Measurements from ENCODE around the gene G6PC2.
"Not testable (repeated sequence)": the region's sequence is repeated elsewhere in the genome, so short reads cannot be mapped to it uniquely, and the experiment has no call there.

The G6PC2 gene

DNA sequence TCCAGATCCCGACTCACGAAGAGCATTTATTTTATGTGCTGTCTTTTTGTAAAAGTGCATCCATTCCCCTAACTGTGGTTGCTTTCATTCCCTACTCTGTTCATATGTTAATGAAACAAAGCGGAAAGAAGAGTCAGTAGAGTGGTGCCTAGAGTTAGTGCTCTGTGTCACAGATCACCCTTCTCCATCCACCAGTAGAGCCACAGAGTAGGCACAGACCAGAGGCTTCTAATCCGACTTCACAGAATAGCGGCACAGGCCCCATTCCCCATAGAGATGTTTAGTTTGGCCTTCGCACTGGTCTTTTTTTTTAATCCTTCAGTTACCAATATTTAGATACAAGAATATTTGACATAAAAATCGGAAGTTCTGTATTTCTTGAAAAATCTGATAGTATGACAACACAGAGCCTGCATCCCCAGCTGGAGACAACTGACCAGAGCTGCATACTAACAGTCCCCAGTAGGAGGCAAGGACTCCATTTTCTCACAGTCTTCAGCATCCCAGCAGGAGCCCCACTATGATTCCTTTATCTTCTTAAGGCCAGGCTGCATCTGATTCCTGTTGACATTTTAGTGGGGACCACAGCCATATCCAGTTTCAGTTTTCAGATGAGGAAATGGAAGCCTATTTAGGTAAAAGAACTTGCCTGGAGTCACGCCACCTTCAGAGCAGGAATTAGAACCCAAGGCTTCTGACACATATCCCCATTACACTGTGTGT, 7.0 kb downstream of the G6PC2 start:
- DNase-seq: no peak

DNA sequence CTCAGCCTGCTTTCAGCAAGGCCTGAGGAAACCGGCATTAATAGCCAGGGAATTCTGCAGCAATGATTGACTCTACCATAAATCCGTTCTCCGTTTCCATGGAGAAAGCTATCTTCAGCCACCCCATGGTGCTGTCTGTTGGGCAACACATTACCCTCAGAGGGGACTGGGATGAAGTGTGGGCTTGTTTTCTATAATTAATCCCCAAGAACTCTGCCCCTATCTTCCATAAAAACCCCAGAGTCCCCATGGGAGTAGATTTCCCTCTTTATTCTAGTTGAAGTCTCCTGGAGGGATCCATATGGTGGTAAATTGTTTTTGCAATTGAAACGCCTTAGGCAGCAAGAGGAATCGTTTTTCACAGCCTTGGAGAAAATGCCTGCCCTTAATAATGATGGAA, 9.2 kb downstream of the G6PC2 start:
- no peak for DNase-seq

DNA sequence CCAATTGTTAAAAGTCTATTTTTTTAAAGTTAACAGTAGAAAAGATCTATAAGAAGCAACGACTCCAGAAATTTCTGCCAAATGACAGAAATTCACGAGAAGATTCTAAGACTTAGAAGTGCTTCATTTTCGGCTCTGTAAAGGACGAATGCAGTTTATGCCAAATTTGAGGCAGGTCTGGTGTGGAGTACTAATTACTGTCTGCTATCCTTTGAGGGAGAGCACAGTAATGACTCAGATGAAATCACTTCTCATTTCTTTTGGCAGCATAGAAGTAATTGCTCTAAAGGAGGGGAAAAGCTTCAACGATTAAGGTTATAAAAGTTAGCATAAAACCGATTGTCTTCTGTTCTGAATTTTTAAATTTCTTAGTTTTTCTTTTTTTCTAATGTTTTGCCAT, 11.4 kb downstream of the G6PC2 start:
- no peak for DNase-seq

DNA sequence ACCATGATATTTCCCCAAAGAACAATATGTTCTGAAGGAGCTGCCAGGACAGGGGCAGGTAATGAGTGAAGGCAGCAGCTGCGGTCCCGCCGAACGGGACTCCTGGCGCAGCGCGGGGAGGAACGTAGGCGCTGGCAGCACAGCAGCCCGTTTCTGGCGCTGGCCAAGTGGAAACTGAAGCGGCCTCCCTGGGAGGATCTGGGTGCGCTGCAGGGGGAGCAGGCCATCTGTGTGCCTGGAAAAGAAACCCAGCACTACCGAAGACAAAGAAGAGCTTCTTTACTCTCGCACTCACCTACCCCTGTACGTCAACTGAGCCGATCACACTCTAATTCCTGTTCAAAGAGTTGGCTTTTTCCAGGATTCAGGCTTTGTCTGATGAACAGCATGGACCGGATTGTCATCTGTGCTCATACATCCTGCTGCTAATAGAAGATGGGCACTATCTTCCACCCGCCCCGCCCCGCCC, 11.8 kb downstream of the G6PC2 start:
- DNase-seq: no peak

DNA sequence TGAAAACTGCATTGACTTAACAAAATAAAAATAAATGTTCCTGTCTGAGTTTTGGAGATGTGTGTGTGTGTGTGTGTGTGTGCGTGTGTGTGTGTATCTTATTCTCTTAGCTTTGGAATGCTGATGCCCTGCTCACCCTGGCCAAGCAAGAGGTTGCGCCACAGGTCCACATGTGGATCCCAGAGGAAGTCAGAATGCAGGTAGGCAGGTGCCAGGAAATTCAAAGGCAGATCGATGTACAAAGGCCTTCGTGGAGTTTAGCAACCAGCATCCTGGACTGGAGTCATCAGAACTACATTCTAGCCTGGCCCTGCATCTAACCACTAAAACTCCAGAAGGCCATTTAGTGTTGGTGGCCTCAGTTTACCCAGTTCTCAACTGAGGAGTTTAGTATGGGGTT, 12.4 kb downstream of the G6PC2 start:
- DNase-seq: no peak

DNA sequence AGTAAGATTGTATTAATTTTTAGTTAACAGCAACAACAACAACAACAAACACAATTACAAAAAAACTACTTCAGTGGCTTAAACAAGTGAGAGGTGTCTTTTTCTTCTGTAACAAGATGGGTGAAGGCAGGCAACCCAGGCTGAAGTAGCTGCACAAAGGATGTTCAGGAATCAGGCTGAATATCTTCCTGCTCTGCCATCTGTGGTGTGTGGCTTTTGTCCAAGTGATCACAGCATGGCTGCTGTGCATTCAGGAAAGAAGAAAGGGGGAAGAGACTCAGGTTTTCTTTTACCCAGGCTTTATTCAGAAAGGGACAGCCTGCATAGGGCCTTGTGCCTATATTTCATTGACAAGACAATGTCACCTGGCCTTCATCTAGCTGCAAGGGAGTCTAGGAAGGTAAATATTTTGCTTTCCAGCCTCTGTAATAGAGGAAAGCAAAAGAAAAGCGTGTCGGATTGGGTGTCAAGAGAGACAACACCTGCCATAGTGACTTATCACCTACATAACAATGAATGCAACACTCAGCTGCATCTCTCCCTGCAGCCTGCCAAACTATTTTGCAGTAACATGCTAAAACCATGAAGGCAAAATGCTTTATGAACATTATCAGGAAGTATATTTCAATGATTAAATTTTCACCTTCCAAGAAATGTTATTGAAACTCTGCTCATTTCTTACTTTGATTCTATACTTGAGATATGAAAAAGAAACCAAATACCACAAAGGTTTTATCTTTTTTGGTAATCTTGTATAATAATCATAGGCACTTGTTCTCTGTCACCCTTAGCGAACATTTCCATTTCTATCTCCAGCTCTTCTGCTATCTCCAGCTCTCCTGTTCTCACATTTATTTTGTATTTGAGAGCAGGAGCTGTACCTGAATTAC, 14.6 kb downstream of the G6PC2 start:
- DNase-seq: no peak

DNA sequence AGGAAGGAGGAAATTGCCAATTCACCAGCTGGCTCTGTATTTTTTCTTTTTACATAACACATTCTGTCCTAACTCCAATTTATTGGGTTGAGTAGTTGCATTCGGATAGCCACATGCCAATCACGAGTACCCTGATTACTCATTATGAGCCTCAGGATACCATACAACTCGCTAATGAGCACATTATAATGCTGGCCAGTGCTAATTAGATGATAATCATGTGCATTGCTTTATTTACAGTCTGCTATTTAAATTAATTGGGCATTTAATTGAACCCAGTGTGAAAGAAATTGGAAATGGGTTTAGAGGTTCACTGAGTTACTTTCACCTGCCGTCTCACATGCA, 15.2 kb downstream of the G6PC2 start:
- DNase-seq: no peak

DNA sequence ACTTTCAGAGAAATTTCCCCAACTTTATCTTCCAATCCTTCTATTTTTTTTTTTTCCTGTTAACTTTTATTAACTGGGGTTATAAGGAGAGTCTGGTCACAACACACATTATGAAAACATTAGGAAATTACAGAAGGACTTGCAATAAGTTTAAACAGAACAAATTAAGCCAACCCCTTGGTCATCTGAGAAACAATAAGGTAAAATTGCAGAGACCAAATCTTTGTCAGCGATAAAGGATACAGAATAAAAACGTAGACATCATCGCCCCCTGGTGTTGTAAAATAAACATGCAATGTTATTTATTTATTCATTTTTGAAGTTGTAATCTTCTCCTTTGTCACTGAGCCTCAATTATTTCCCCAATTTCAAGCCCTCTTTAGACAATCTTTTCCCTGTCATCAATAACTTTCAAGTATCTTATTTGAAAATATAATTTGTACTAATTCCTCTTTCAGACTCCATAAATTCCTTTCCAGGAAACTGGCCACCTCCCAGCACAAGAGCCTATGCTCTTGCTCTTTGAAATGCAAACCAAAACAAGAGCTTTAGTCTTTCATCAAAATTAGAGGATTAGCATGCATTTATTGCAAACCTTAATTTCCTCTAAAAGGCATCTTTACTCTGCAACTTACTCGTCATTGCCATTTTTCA, 19.5 kb downstream of the G6PC2 start:
- peak; percentile 47 for DNase-seq

DNA sequence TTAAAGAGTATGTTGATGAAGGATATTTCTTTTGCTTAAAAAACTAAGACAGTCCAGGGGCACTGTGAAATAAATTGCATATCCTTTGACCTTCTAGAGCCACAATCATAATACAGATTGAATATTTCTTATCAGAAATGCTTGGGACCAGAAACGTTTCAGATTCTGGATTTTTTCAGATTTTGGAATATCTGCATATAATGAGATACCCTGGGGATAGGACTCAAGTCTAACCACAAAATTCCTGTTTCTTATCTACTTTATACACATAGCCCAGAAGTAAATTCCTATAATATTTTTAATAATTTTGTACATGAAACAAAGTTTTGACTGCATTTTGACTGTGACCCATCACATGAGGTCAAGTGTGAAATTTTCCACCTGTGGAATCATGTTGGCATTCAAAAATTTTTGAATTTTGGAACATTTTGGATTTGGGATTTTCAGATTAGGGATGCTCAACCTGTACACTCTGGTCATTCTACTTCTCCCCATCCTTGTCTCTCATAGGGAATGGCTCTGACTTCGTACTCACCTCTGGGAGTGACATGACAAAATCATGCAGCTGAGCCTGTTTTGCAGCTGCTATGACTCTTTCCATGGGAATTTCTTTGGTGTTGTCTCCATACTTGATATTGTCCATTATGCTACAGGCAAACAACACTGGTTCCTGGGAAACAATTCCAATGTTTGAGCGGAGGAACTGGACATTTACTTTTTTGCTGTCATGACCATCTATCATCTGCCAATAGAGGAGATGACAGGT, 25.7 kb downstream of the G6PC2 start:
- no peak for DNase-seq

DNA sequence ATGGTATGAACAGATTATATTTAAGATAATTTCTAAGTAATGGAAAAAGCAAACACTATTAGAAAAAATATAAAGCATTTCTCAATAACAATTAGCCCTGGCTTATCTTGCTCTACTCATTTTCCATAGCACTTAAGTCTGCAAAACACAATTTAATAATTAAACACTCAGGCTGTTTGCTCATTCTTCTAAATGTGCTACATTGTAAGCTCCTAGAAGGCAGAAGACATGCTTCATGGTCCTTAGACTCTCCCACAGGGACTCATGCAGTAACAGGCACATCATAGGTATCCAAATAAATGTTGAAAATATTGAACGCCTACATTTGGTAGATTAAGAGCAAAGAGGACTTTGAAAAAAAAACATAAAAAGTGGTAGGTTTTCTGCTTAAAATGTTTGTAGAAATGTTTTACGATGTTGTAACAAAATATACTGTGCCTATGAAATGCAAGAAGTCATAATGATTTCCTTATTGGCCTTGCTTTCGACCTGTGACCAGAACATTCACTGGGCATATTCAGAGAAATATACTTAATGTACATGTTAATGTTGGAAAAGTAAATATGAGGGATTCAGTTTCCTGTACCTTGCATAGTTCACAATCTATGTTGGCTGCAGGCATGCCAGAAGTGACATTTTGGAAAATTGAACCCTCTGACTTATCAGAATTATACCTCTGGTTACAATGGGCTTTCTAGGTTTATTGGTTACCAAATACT, 27.2 kb downstream of the G6PC2 start:
- no peak for DNase-seq

DNA sequence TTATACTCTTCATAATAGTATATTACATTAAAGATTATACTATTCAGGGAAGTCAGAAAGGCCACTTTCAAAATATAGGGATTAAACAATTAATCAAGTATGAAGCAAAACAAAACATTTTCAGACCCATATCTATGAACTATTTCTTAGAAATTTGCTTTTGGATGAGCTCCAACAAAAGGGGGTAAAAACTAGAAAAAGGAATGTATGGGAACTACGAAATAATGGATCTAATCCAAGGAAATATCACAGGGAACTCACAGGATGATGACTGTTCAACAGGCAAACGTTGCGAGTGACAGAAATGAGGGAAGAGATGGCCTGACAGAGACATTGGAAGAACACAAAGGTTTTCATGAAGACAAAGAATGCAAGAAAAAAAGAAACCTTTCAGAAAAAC, 27.9 kb downstream of the G6PC2 start:
- no peak for DNase-seq

DNA sequence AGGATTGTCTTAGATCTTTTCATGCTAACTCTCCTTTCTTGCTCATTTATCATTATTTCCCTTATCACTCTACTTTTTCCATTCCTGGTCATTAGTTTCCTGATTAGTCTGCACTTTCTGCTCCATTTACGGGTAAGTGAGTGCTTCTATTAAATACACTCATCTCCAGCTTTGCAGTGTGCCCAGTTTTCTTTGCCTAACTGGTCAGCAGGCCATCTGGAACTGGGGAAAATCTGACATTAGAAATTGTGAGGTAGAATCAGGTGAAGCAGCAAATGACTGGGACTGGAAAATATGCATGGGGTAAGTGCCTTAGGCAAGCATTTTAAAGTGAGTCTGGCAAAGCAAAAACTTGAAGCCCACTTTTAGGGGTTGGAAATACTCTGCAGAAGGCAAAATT, 29.2 kb downstream of the G6PC2 start:
- DNase-seq: no peak

DNA sequence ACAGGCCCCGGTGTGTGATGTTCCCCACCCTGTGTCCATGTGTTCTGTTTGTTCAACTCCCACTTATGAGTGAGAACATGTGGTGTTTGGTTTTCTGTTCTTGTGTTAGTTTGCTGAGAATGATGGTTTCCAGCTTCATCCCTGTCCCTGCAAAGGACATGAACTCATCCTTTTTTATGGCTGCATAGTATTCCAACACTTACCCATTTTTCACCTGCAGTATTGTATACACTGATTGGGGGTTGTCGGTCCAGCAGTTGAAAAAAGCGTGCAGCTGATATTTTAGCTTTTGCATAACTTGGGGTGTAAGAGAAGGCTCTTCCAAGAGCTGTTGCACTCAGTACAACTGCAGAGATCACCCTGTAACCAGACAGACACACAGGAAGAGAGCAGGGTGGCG, 31.1 kb downstream of the G6PC2 start:
- DNase-seq: not testable (repeated sequence)

DNA sequence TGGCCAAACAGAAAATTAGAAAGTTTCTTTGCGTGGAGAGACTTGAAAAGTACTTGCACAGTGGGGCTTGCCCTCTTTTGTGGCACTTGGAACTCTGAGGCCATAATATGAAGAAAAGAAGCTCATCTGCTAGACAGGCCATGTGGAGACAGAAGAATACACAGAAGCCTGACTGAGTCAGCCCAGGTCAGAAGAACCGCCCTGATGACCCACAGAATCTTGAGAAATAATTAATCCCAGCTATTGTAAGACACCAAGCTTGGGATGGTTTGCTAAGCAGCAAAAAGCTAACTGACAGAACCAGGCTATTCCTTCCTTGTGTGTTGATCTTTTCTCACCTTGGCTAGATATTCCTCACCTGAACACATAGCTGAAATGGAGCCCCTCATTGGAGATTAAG, 33.7 kb downstream of the G6PC2 start:
- peak; percentile 3 for DNase-seq

DNA sequence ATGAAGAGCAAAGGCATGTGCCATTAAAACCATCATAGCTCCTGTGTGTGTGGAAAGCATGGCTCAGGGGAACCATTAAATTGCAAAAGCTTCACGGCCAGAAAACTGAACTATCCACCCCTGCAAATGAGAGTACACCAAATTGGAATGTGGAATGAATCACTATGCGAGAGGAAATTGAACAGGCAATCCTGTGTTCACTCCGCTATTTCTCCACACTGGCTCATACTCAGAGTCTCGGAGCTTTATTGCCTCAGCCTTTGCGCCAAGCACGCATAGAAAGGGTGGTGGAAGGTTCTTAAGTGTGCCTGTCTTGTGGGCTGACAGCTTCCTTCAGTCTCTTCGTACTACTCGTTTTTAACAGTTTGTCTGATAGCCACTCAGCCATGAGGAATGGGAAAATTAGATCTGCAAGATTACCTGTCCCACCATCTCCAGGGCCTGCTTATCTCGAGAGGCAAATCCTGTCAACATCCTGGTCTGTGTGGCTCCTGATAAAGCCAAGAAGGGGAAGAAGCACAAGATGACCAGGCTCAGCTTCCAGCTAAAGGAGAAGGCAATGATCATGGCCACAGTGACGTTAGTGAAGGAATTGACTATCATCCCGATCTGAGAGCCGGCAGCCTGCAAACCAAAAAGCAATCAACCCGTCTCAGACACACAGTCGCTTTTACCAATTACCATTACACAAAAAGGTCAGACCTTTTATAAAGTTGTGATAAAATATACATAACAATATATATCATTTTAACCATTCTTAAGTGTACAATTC, 34.9 kb downstream of the G6PC2 start:
- peak; percentile 7 for DNase-seq

DNA sequence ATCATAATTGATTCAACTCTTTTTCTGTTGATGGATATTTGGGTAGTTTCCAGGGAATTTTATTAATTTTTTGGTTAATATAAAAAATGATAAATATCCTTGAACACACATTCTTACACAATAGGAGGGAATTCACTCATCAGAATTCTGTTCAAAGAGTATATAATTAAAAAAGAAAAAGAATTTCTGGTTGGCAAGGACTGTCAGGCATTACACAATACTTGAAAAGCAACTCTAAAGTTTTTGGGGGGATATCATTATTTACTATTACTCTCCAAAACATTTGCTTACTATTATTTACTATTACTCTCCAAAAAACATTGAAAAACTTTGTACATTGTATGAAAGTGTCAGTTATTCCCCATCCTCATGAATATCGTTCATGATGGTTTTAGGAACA, 38.0 kb downstream of the G6PC2 start:
- no peak for DNase-seq

DNA sequence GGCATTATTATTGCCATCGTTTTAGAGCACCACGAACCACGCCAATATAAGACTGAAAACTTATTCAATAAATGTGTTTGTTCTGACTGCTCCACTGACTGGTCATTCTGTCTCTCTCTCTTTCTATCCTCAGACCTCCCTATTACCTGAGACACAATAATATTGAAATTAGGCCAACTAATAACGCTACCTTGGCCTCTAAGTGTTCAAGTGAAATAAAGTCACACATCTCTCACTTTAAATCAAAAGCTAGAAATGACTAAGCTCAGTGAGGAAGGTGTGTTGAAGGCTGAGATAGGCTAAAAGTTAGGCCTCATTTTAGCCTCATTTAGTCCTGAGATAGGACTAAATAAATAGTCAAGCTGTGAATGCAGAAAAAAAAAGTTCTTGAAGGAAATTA, 38.8 kb downstream of the G6PC2 start:
- DNase-seq: no peak

DNA sequence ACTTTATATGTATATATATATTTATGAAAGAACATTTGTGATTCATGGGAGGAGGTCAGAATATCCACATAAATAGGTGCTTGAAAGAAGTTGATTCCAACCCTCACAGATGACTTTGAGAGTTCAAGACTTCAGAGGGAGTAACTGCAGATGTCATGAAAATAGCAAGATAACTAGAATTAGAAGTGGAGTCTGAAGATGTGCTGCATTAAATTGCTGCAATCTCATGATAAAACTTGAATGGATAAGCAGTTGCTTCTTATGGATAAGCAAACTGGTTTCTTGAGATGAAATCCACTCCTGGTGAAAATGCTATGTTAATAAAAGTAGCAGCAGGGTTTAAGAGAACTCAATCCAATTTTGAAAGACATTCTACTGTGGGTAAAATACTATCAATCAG, 40.2 kb downstream of the G6PC2 start:
- DNase-seq: no peak

DNA sequence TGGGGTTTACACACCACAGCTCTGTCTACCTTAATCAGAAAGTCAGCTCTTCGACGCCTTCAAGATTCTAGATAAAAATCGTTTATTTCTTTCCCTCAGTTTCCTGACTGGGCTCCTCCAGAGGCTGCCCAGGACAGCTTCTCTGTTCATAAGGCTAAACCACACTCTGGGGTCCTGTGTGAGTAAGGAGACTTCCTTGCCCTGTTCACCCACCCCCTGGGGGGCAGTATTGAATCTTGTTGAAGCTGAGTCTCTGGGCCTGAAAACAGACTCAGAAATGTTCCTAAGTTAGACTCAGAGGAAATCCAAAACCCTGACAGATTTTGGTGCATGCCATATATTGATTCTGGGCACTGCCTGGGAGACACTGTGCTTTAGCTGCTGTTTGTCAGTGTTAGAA, 43.0 kb downstream of the G6PC2 start:
- DNase-seq: no peak

DNA sequence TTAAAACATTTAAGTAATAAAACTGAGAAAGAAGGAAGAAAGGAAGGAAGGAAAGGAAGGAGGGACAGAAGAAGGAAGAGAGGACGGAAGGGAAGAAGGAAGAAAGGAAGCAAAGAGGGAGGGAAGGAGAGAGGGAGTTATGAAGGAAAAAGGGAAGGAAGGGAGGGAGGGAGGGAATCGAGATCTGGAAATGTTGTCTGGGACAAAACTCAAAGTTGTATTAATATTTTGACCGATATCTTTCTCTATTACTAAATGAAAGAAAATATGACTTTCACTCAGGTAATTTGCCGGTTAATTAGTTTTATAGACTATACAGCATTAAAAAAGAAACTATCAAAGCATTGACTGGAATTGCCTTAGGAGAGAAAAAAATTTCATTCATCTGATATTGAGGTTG, 44.4 kb downstream of the G6PC2 start:
- no peak for DNase-seq

DNA sequence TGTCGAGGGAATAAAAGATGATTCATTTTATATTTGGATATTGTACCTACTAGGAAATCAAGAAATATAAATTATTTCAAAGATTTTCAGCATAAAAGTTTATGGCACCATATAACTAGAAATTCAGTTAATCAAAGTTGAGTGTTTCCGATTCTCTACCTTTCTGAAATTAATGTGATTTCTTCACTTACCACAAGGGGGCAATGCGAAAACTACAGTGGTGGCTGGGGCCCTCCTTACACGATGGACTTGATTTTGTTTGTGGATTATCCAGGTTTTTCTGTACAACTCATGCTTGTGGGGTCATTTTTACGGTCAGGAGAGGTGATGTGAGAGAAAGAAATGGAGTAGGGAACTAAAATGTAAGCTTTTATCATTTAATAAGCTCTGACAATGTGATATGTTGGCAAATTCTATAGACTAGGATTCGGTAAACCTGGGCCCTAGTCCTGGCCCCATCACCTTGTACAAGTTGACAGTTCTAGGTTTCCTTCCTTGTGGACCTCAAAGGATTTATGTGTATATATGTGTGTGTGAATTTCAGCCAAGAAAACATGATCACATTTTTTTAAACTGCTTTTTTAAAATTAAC, 47.6 kb downstream of the G6PC2 start:
- DNase-seq: peak; percentile 6
